Naive thymus-derived CD4-positive, alpha-beta T cell (primary cell): ENCODE results near the gene RC3H1. TPM values are rescaled to one million over a fixed set of nuclear protein-coding genes. Genes with fewer than 3 reads are reported as not detected.

Experiments
- ATAC-seq: fragments of 150-1000 bp; cut with Tn5 transposase; 2 replicates; pipeline ENCODE4 v1.10.0; 2021; ENCODE audit warnings: mild to moderate bottlenecking, moderate library complexity
- CTCF ChIA-PET: fragments of 350-600 bp; sonication (Branson Sonifier 250); formaldehyde crosslinking; loops from one replicate; lab custom pipeline; 2021; ENCODE audit warnings: antibody characterized with exemption; lab: Charles Lee
- POLR2A ChIA-PET: fragments of 350-600 bp; sonication (Branson Sonifier 250); formaldehyde crosslinking; loops from one replicate; lab custom pipeline; 2021; ENCODE audit warnings: antibody characterized with exemption, inconsistent platforms; lab: Charles Lee
- DNase-seq, 9 donors: peaks; one replicate each; pipeline versions ENCODE4 v3.0.0 to v3.0.0-alpha.2; 2020 to 2022; ENCODE audit warnings: mixed read lengths in 1 of 9
- H3K27ac ChIP-seq: one replicate; pipeline ENCODE4 v1.7.0; 2013; ENCODE audit warnings: mild to moderate bottlenecking, low read depth, low read length, moderate library complexity
- H3K27me3 ChIP-seq, 2 donors: one replicate each; pipeline ENCODE4 v1.7.0; 2013; ENCODE audit warnings: low read length in 2 of 2, mild to moderate bottlenecking in 2 of 2, moderate library complexity in 2 of 2; ENCODE audit not compliant: control insufficient read depth in 2 of 2, insufficient read depth in 2 of 2
- H3K36me3 ChIP-seq, 3 experiments: 1 replicate in 2 of 3; 2 replicates in 1 of 3; pipeline ENCODE4 v1.7.0; 2013; ENCODE audit warnings: low read length in 3 of 3, mild to moderate bottlenecking in 3 of 3, moderate library complexity in 1 of 3; ENCODE audit not compliant: insufficient read depth in 3 of 3, control insufficient read depth in 2 of 3
- H3K4me1 ChIP-seq, 2 donors: one replicate each; pipeline ENCODE4 v1.7.0; 2013; ENCODE audit warnings: low read length in 2 of 2, mild to moderate bottlenecking in 2 of 2, moderate library complexity in 1 of 2; ENCODE audit not compliant: control insufficient read depth in 2 of 2, insufficient read depth in 2 of 2
- H3K4me3 ChIP-seq: 2 replicates; pipeline ENCODE4 v1.7.0; 2013; ENCODE audit warnings: mild to moderate bottlenecking, low read length
- H3K9me3 ChIP-seq, 3 experiments: 1 replicate in 2 of 3; 2 replicates in 1 of 3; pipeline ENCODE4 v1.7.0; 2013; ENCODE audit warnings: low read length in 3 of 3; ENCODE audit not compliant: control insufficient read depth in 2 of 3
- H3K27ac Mint-ChIP-seq, 9 donors: one replicate each; pipeline ENCODE4 v1.8.0; 2020 to 2022; ENCODE audit warnings: mixed read lengths in 9 of 9, mild to moderate bottlenecking in 8 of 9, moderate library complexity in 5 of 9, inconsistent platforms in 2 of 9
- H3K27me3 Mint-ChIP-seq, 5 donors: one replicate each; pipeline ENCODE4 v1.8.0; 2021 to 2022; ENCODE audit warnings: mixed read lengths in 5 of 5, mild to moderate bottlenecking in 1 of 5
- H3K36me3 Mint-ChIP-seq, 5 donors: one replicate each; pipeline ENCODE4 v1.8.0; 2020 to 2022; ENCODE audit warnings: mixed read lengths in 5 of 5, mild to moderate bottlenecking in 3 of 5, inconsistent platforms in 1 of 5
- H3K4me1 Mint-ChIP-seq, 7 donors: one replicate each; pipeline ENCODE4 v1.8.0; 2020 to 2022; ENCODE audit warnings: mixed read lengths in 7 of 7, mild to moderate bottlenecking in 3 of 7, inconsistent platforms in 1 of 7
- H3K4me3 Mint-ChIP-seq, 10 donors: one replicate each; pipeline ENCODE4 v1.8.0; 2020 to 2022; ENCODE audit warnings: mild to moderate bottlenecking in 10 of 10, mixed read lengths in 10 of 10, moderate library complexity in 6 of 10, inconsistent platforms in 2 of 10
- H3K9me3 Mint-ChIP-seq, 11 donors: one replicate each; pipeline ENCODE4 v1.8.0; 2020 to 2022; ENCODE audit warnings: mixed read lengths in 11 of 11, mild to moderate bottlenecking in 4 of 11, inconsistent platforms in 1 of 11, moderate library complexity in 1 of 11
- intact Hi-C, 2 donors: fragments of 100-400 bp; cut with micrococcal nuclease; formaldehyde crosslinking; loops; one replicate each; pipeline ENCODE4 v1.15.1; 2023
- polyA plus RNA-seq, 2 donors: library from polyadenylated mRNA; unstranded; fragments of 300-500 nt; fragmentation: Illumina TruSeq; gene quantifications; one replicate each; pipeline ENCODE4 v1.2.3, GENCODE V29; 2021
- total RNA-seq, 6 experiments: library from RNA in 5 of 6; stranded (reverse) in 5 of 6; gene quantifications; 1 replicate in 5 of 6; 2 replicates in 1 of 6; pipeline ENCODE4 v1.2.3 and lab custom pipeline; 2021 to 2026

The RC3H1 gene
- total and polyA plus RNA-seq, 7 experiments from 2014 or later: 6.7 to 49.5 (median 40.5) TPM

- no peaks in the 10 kb centered on the region for H3K9me3 ChIP-seq
- H3K27ac ChIP-seq: no peak overlapping the region
- peaks cover 0 to 4% of the 10 kb centered on the region in 2 donors for H3K4me1 ChIP-seq
- no peaks in the 10 kb centered on the region for H3K27me3 ChIP-seq
- no peaks in the 10 kb centered on the region for H3K36me3 ChIP-seq
- Mint-ChIP-seq H3K9me3 (no peaks in the 10 kb centered on the region), H3K4me3 (no peak overlapping the region), H3K27ac (no peak overlapping the region), H3K4me1 (peaks cover 0 to 3% (median 3%) of the 10 kb centered on the region in 7 donors), H3K27me3 (peaks cover 0 to 11% (median 0%) of the 10 kb centered on the region in 5 donors), H3K36me3 (no peaks in the 10 kb centered on the region)
- no peak for ATAC-seq
- ChIA-PET POLR2A (interaction anchor here (1.2 kb wide), 1 partner anchor 12 kb away, joined by 3 read pairs; no protein-coding TSS in a partner anchor), CTCF (interaction anchor here (0.5 kb wide), 1 partner anchor 78 kb away, joined by 3 read pairs; no protein-coding TSS in a partner anchor)
- DNase-seq: no peak
- H3K4me3 ChIP-seq: no peak overlapping the region
- intact Hi-C loops: no loop called here
Measured at GRCh38 chr1:174028495-174028894, 6.3 kb upstream of the RC3H1 start.

DNA sequence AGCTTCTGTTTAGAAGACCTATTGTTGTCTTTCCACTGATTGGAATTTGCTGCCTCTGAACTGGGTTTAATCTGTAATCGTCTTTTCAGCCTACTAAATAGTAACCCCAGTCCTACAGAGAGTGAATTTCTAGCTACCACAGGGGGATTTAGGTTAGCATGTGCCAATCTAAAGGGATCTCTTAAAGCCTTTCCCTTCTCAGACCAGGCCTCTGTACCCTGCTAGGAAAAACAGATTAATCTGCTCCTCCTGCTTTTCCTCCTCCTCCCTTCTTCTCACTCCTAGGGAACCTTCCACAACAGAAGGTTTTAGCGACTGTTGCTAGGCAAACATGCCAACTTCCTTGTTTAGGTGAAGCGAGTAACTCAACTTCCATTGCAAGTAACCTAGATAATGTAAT is 1.3 kb upstream of the RC3H1 start:
- Histone ChIP-seq H3K4me1 (peaks cover 18 to 25% of the 10 kb centered on the region in 2 donors), H3K27me3 (no peaks in the 10 kb centered on the region), H3K27ac (peak overlapping the region; percentile 94), H3K4me3 (peak overlapping the region; percentile 86), H3K9me3 (no peaks in the 10 kb centered on the region), H3K36me3 (peaks cover 0 to 8% (median 0%) of the 10 kb centered on the region in 3 experiments)
- intact Hi-C loops: loop anchor here (2.0 to 5.0 kb wide), 4 partner anchors 36 to 1491 kb away; partner anchors contain the start of genes MRPS14 (in 2 of the 2) and SUCO (in 1 of the 2)
- ChIA-PET CTCF (interaction anchor here (1.3 kb wide), 1 partner anchor 194 kb away, joined by 4 read pairs; no protein-coding TSS in a partner anchor), POLR2A (interaction anchor here (0.6 to 3.4 kb wide), 8 partner anchors 14 to 743 kb away, joined by 3 to 21 read pairs (median 5); partner anchors contain the start of genes GAS5 and ZBTB37)
- ATAC-seq (no peak), DNase-seq (peak in 5 of 9 donors; percentile 1 to 24 (median 13))
- Mint-ChIP-seq H3K36me3 (peaks cover 0 to 9% (median 0%) of the 10 kb centered on the region in 5 donors), H3K27ac (peak overlapping the region; percentile 90 to 99 (median 98)), H3K4me3 (peak overlapping the region; percentile 85 to 100 (median 98)), H3K4me1 (peaks cover 18 to 41% (median 38%) of the 10 kb centered on the region in 7 donors), H3K9me3 (no peaks in the 10 kb centered on the region), H3K27me3 (peaks cover 0 to 5% (median 0%) of the 10 kb centered on the region in 5 donors)

GRCh38 chr1:174022976-174023277 is 770 bp upstream of the RC3H1 start:
- ChIA-PET CTCF (interaction anchor here (1.3 kb wide), 1 partner anchor 195 kb away, joined by 4 read pairs; no protein-coding TSS in a partner anchor), POLR2A (interaction anchor here (0.6 to 3.4 kb wide), 19 partner anchors 10 to 977 kb away, joined by 3 to 21 read pairs (median 5); partner anchors contain the start of genes CACYBP, DARS2, GAS5 and RABGAP1L)
- peaks cover 0 to 8% (median 0%) of the 10 kb centered on the region in 3 experiments for H3K36me3 ChIP-seq
- Mint-ChIP-seq H3K9me3 (no peaks in the 10 kb centered on the region), H3K4me1 (peaks cover 18 to 46% (median 43%) of the 10 kb centered on the region in 7 donors), H3K4me3 (peak overlapping the region; percentile 85 to 100 (median 98)), H3K36me3 (peaks cover 0 to 9% (median 0%) of the 10 kb centered on the region in 5 donors), H3K27ac (peak overlapping the region; percentile 90 to 99 (median 98)), H3K27me3 (peaks cover 0 to 5% (median 0%) of the 10 kb centered on the region in 5 donors)
- ATAC-seq: no peak
- peak overlapping the region; percentile 94 for H3K27ac ChIP-seq
- no peaks in the 10 kb centered on the region for H3K27me3 ChIP-seq
- peak overlapping the region; percentile 86 for H3K4me3 ChIP-seq
- H3K9me3 ChIP-seq: no peaks in the 10 kb centered on the region
- peaks cover 22 to 26% of the 10 kb centered on the region in 2 donors for H3K4me1 ChIP-seq
- DNase-seq: peak in 2 of 9 donors; percentile 2 to 3
- intact Hi-C loops: loop anchor here (1.0 to 5.0 kb wide), 14 partner anchors 36 to 1491 kb away; partner anchors contain the start of genes CACYBP (in 2 of the 2), CENPL (in 2 of the 2), DARS2 (in 2 of the 2) and KLHL20 (in 2 of the 2)

DNA sequence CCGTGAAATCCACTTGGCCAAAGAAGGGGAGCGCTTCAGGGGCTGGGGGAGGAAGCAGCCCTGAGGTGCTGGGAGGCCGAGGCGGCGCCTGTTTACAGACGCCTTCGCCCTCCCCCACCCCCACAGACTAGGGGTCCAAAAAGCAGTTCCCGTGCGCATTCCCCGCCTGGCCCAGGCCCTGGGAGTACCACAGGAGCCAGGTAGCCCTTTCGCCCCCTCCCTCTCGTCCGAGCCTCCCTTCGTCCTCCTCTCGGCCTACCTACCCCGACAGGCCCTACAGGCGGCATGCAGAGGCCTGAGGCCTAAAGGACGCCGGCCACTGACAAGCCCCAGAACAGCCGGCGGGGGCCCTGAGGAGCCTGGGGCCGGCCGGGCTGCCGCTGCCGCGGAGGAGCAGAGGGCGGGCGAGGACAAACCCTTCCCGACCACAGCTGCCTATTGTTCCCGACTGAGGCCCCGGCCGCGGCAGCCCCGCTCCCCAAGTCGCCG is 522 bp downstream of the RC3H1 start:
- DNase-seq: peak in 6 of 9 donors; percentile 14 to 31 (median 28)
- Mint-ChIP-seq H3K27me3 (peaks cover 0 to 5% (median 0%) of the 10 kb centered on the region in 5 donors), H3K36me3 (peaks cover 0 to 9% (median 3%) of the 10 kb centered on the region in 5 donors), H3K4me1 (peaks cover 26 to 59% (median 56%) of the 10 kb centered on the region in 7 donors), H3K9me3 (no peaks in the 10 kb centered on the region), H3K27ac (peak overlapping the region; percentile 79 to 98 (median 90)), H3K4me3 (peak overlapping the region; percentile 85 to 100 (median 96))
- ChIA-PET POLR2A (interaction anchor here (1.0 to 3.4 kb wide), 13 partner anchors 11 to 978 kb away, joined by 3 to 21 read pairs (median 7); partner anchors contain the start of genes CACYBP, DARS2, GAS5 and RABGAP1L), CTCF (no interaction called here)
- Histone ChIP-seq H3K27ac (peak overlapping the region; percentile 94), H3K4me1 (peaks cover 24 to 36% of the 10 kb centered on the region in 2 donors), H3K27me3 (no peaks in the 10 kb centered on the region), H3K9me3 (no peaks in the 10 kb centered on the region), H3K4me3 (peak overlapping the region; percentile 86), H3K36me3 (peaks cover 0 to 8% (median 0%) of the 10 kb centered on the region in 3 experiments)
- peak; percentile 31 for ATAC-seq
- intact Hi-C loops: loop anchor here (1.0 to 5.0 kb wide), 14 partner anchors 34 to 1489 kb away; partner anchors contain the start of genes CACYBP (in 2 of the 2), CENPL (in 2 of the 2), DARS2 (in 2 of the 2) and KLHL20 (in 2 of the 2)

DNA sequence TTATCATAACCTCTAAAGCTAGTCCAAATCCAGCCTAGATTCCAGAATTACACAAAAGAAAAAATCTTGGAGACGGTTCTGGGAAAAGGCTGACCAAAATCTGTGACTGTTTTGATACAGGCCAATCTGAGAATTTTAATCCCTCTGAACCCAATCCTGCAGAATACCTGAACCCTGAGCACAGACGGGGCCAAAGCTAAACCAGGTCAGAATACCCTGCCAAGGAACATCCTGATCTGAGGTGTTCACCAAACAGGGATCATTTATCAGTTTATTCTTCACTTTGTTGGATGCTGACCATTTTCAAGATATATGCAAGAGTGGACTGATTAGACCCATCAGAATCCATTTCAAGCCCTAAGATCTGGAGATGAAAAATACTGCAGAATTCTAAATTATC is 3.6 kb downstream of the RC3H1 start:
- Mint-ChIP-seq H3K27me3 (peaks cover 0 to 5% (median 0%) of the 10 kb centered on the region in 5 donors), H3K36me3 (peaks cover 0 to 16% (median 3%) of the 10 kb centered on the region in 5 donors), H3K4me1 (peaks cover 37 to 77% (median 67%) of the 10 kb centered on the region in 7 donors), H3K27ac (peak overlapping the region in 4 of 9 donors; percentile 12 to 70 (median 54)), H3K9me3 (no peaks in the 10 kb centered on the region), H3K4me3 (peak overlapping the region in 8 of 10 donors; percentile 35 to 85 (median 54))
- Histone ChIP-seq H3K27ac (no peak overlapping the region), H3K27me3 (no peaks in the 10 kb centered on the region), H3K36me3 (peaks cover 0 to 8% (median 0%) of the 10 kb centered on the region in 3 experiments), H3K9me3 (no peaks in the 10 kb centered on the region), H3K4me1 (peaks cover 24 to 32% of the 10 kb centered on the region in 2 donors), H3K4me3 (no peak overlapping the region)
- POLR2A ChIA-PET: no interaction called here
- intact Hi-C loops: no loop called here
- ATAC-seq: no peak
- no peak for DNase-seq
- CTCF ChIA-PET: interaction anchor here (0.6 kb wide), 1 partner anchor 193 kb away, joined by 3 read pairs; no protein-coding TSS in a partner anchor

GRCh38 chr1:174017231-174017970 is 4.8 kb downstream of the RC3H1 start:
- Histone ChIP-seq H3K36me3 (peaks cover 0 to 5% (median 0%) of the 10 kb centered on the region in 3 experiments), H3K27ac (no peak overlapping the region), H3K27me3 (no peaks in the 10 kb centered on the region), H3K4me3 (no peak overlapping the region), H3K4me1 (peaks cover 19 to 23% of the 10 kb centered on the region in 2 donors), H3K9me3 (no peaks in the 10 kb centered on the region)
- H3K27ac Mint-ChIP-seq: peak overlapping the region in 3 of 9 donors; percentile 3 to 70 (median 60)
- H3K36me3 Mint-ChIP-seq: peaks cover 4 to 21% (median 9%) of the 10 kb centered on the region in 5 donors
- peak overlapping the region in 8 of 10 donors; percentile 10 to 85 (median 44) for H3K4me3 Mint-ChIP-seq
- no peaks in the 10 kb centered on the region for H3K9me3 Mint-ChIP-seq
- CTCF ChIA-PET: no interaction called here
- DNase-seq (no peak), ATAC-seq (no peak)
- POLR2A ChIA-PET: interaction anchor here (0.7 to 1.3 kb wide), 2 partner anchors 11 to 37 kb away, joined by 3 read pairs; no protein-coding TSS in a partner anchor
- peaks cover 35 to 80% (median 67%) of the 10 kb centered on the region in 7 donors for H3K4me1 Mint-ChIP-seq
- intact Hi-C loops: loop anchor here in 1 of 2 donors (2.0 kb wide), 1 partner anchor 17 kb away; no protein-coding TSS in a partner anchor
- no peaks in the 10 kb centered on the region for H3K27me3 Mint-ChIP-seq
